H1 (cell line): ENCODE measurements around the gene MGST3. TPM values are rescaled to one million over a fixed set of nuclear protein-coding genes. Genes with fewer than 3 reads are reported as not detected.
A peak's percentile ranks its signal among the peaks of the same experiment; 100 is the strongest.

Source experiments
- CTCF ChIA-PET: fragments of 300-600 bp; sonication (Branson Sonifier 250); formaldehyde crosslinking; loops from one replicate; lab custom pipeline; 2021; ENCODE audit not compliant: partially characterized antibody; lab: Charles Lee
- POLR2A ChIA-PET: fragments of 300-600 bp; sonication (Branson Sonifier 250); formaldehyde crosslinking; loops from one replicate; lab custom pipeline; 2021; ENCODE audit warnings: inconsistent platforms; ENCODE audit not compliant: partially characterized antibody; lab: Charles Lee
- DNase-seq, 2 experiments: peaks; one replicate each; pipeline versions ENCODE4 v3.0.0 to v3.0.0-alpha.2; 2010 to 2022; ENCODE audit warnings: low spot score in 2 of 2, low read depth in 1 of 2, mixed read lengths in 1 of 2
- FAIRE-seq: peaks from 2 replicates; lab custom pipeline; 2011; peaks lifted over from hg19 to GRCh38; lab: Jason Lieb, UNC
- H2AFZ ChIP-seq: 2 replicates; pipeline ENCODE4 v1.8.1; 2012; ENCODE audit warnings: low read length, inconsistent platforms
- H2AK5ac ChIP-seq: 2 replicates; pipeline ENCODE4 v1.6.1; 2013; ENCODE audit warnings: low read depth, low read length
- H2BK120ac ChIP-seq: replicated peaks from 2 replicates; pipeline ENCODE3; 2013; ENCODE audit warnings: low read depth, low read length, inconsistent platforms
- H2BK12ac ChIP-seq: 2 replicates; pipeline ENCODE4 v1.6.1; 2013; ENCODE audit warnings: low read depth, low read length
- H2BK15ac ChIP-seq: 2 replicates; pipeline ENCODE4 v1.6.1; 2013; ENCODE audit warnings: low read length
- H2BK20ac ChIP-seq: 2 replicates; pipeline ENCODE4 v1.6.1; 2013; ENCODE audit warnings: low read length
- H2BK5ac ChIP-seq: 2 replicates; pipeline ENCODE4 v1.6.1; 2013; ENCODE audit warnings: low read depth, low read length
- H3K14ac ChIP-seq: 2 replicates; pipeline ENCODE4 v1.6.1; 2013; ENCODE audit warnings: inconsistent platforms; ENCODE audit not compliant: insufficient read length
- H3K18ac ChIP-seq: 2 replicates; pipeline ENCODE4 v1.6.1; 2013; ENCODE audit warnings: low read length; ENCODE audit errors: extremely low read depth
- H3K23ac ChIP-seq: 2 replicates; pipeline ENCODE4 v1.6.1; 2013; ENCODE audit warnings: inconsistent platforms; ENCODE audit not compliant: insufficient read length
- H3K23me2 ChIP-seq: 2 replicates; pipeline ENCODE4 v1.6.1; 2013; ENCODE audit warnings: low read depth, low read length
- H3K27ac ChIP-seq: 2 replicates; pipeline ENCODE4 v1.6.1; 2011; ENCODE audit warnings: low read depth, low read length, inconsistent platforms
- H3K27me3 ChIP-seq, 4 experiments: replicated peaks in 1 of 4; 1 replicate in 1 of 4; 2 replicates in 3 of 4; pipeline versions ENCODE4 v1.6.1 to v1.8.1; 2011 to 2013; ENCODE audit warnings: low read length in 3 of 4, mild to moderate bottlenecking in 3 of 4, inconsistent platforms in 2 of 4, mixed read lengths in 2 of 4, moderate library complexity in 1 of 4; ENCODE audit not compliant: control insufficient read depth in 3 of 4, insufficient read depth in 3 of 4; ENCODE audit errors: extremely low read depth in 1 of 4
- H3K36me3 ChIP-seq, 4 experiments: 2 replicates each; pipeline versions ENCODE4 v1.6.1 to v1.8.1; 2011 to 2013; ENCODE audit warnings: mild to moderate bottlenecking in 4 of 4, low read length in 3 of 4, moderate library complexity in 2 of 4, control low read depth in 1 of 4, inconsistent platforms in 1 of 4; ENCODE audit not compliant: insufficient read depth in 4 of 4, control insufficient read depth in 2 of 4
- H3K4ac ChIP-seq: replicated peaks from 2 replicates; pipeline ENCODE3; 2013; ENCODE audit warnings: low read length, low read depth, mixed read lengths, inconsistent platforms; ENCODE audit not compliant: insufficient read length
- H3K4me1 ChIP-seq, 4 experiments: replicated peaks in 1 of 4; 1 replicate in 1 of 4; 2 replicates in 3 of 4; pipeline versions ENCODE4 v1.6.1 to v1.8.1; 2011 to 2013; ENCODE audit warnings: low read length in 3 of 4, inconsistent platforms in 2 of 4, mixed read lengths in 1 of 4; ENCODE audit not compliant: insufficient read depth in 4 of 4, control insufficient read depth in 3 of 4
- H3K4me2 ChIP-seq, 2 experiments: 2 replicates each; pipeline versions ENCODE4 v1.6.1 to v1.8.1; 2011 to 2013; ENCODE audit warnings: low read depth in 2 of 2, low read length in 2 of 2, control low read depth in 1 of 2, inconsistent platforms in 1 of 2, mild to moderate bottlenecking in 1 of 2; ENCODE audit not compliant: insufficient read depth in 1 of 2
- H3K4me3 ChIP-seq, 4 experiments: fragments of 200-600, 300-600 bp in 1 of 4; sonication (generic), shearing (Covaris generic), sonication (Bioruptor Twin) in 1 of 4; 2 replicates each; pipeline versions ENCODE4 v1.5.1 to v1.8.1; 2011 to 2016; ENCODE audit warnings: low read length in 4 of 4, low read depth in 3 of 4, control low read depth in 2 of 4, inconsistent platforms in 2 of 4, mild to moderate bottlenecking in 2 of 4, mixed read lengths in 1 of 4, moderate library complexity in 1 of 4; ENCODE audit not compliant: insufficient read depth in 2 of 4; ENCODE audit errors: extremely low read depth in 1 of 4
- H3K56ac ChIP-seq: replicated peaks from 2 replicates; pipeline ENCODE3; 2013; ENCODE audit warnings: low read depth, mild to moderate bottlenecking, mixed read lengths, low read length, inconsistent platforms; ENCODE audit not compliant: insufficient read length
- H3K79me1 ChIP-seq: 2 replicates; pipeline ENCODE4 v1.6.1; 2013; ENCODE audit warnings: low read depth, low read length, control low read depth
- H3K79me2 ChIP-seq, 2 experiments: 2 replicates each; pipeline versions ENCODE4 v1.6.1 to v1.8.1; 2012 to 2013; ENCODE audit warnings: low read length in 2 of 2, mild to moderate bottlenecking in 2 of 2, inconsistent platforms in 1 of 2; ENCODE audit not compliant: insufficient read depth in 2 of 2, control insufficient read depth in 1 of 2
- H3K9ac ChIP-seq, 4 experiments: replicated peaks in 1 of 4; 1 replicate in 1 of 4; 2 replicates in 3 of 4; pipeline versions ENCODE4 v1.6.1 to v1.8.1; 2011 to 2013; ENCODE audit warnings: low read depth in 3 of 4, low read length in 3 of 4, control low read depth in 2 of 4, mild to moderate bottlenecking in 2 of 4, moderate library complexity in 2 of 4, inconsistent platforms in 1 of 4; ENCODE audit errors: extremely low read depth in 1 of 4
- H3K9me3 ChIP-seq, 2 experiments: 2 replicates each; pipeline versions ENCODE4 v1.6.1 to v1.8.1; 2012 to 2013; ENCODE audit warnings: mild to moderate bottlenecking in 2 of 2, moderate library complexity in 2 of 2, control low read depth in 1 of 2, inconsistent platforms in 1 of 2, low read depth in 1 of 2, low read length in 1 of 2, mixed read lengths in 1 of 2; ENCODE audit not compliant: insufficient read depth in 2 of 2
- H4K20me1 ChIP-seq, 2 experiments: replicated peaks in 1 of 2; 2 replicates each; pipeline versions ENCODE3 to v1.8.1; 2011 to 2013; ENCODE audit warnings: inconsistent platforms in 2 of 2, low read length in 2 of 2, mild to moderate bottlenecking in 1 of 2; ENCODE audit not compliant: insufficient read depth in 2 of 2, control insufficient read depth in 1 of 2
- H4K5ac ChIP-seq: 2 replicates; pipeline ENCODE4 v1.6.1; 2013; ENCODE audit warnings: low read length, low read depth, mixed read lengths, inconsistent platforms; ENCODE audit not compliant: insufficient read length
- H4K8ac ChIP-seq: 2 replicates; pipeline ENCODE4 v1.8.0; 2013; ENCODE audit warnings: mild to moderate bottlenecking, moderate library complexity, low read length, inconsistent platforms; ENCODE audit not compliant: insufficient read depth; ENCODE audit errors: extremely low read depth
- H4K91ac ChIP-seq: replicated peaks from 2 replicates; pipeline ENCODE3; 2013; ENCODE audit warnings: low read length, mixed read lengths, inconsistent platforms; ENCODE audit not compliant: insufficient read length
- RAD21 ChIP-seq, 2 experiments: IDR thresholded peaks in 1 of 2; conservative IDR thresholded peaks in 1 of 2; 2 replicates each; pipeline ENCODE4 v1.6.1; 2011; ENCODE audit warnings: low read depth in 2 of 2, low read length in 2 of 2, improper control_type of control experiment in 1 of 2, inconsistent platforms in 1 of 2, mild to moderate bottlenecking in 1 of 2, moderate library complexity in 1 of 2
- SP2 ChIP-seq: IDR thresholded peaks from 2 replicates; pipeline ENCODE4 v1.6.1; 2012; ENCODE audit warnings: mild to moderate bottlenecking, low read length, inconsistent platforms
- WGBS, 2 experiments: shearing (Covaris generic) in 1 of 2; methylation state at CpG; one replicate each; pipeline versions ENCODE4 v1.1.6 to v1.1.7; 2013 to 2015; ENCODE audit warnings: low lambda C conversion rate in 2 of 2, mixed read lengths in 2 of 2, inconsistent platforms in 1 of 2, low coverage in 1 of 2, missing lambda C conversion rate in 1 of 2; ENCODE audit not compliant: insufficient replicate concordance in 2 of 2, insufficient coverage in 1 of 2, insufficient read length in 1 of 2; ENCODE audit errors: extremely low coverage in 1 of 2, missing lambda C conversion rate in 1 of 2; 5-methylcytosine and 5-hydroxymethylcytosine counted together
- polyA plus RNA-seq, 7 experiments: library from polyadenylated mRNA; depleted of rRNA in 3 of 7; stranded (reverse) in 5 of 7; unstranded in 2 of 7; fragments of >200 nt in 5 of 7; fragments of 200-250 nt in 2 of 7; gene quantifications; 1 replicate in 5 of 7; 2 replicates in 1 of 7; 4 replicates in 1 of 7; pipeline versions ENCODE4 v1.2.1 to v1.2.3, GENCODE V29; 2011 to 2013; ENCODE audit warnings: missing spikeins in 2 of 7, mixed read lengths in 2 of 7
- total RNA-seq: library from RNA; stranded (reverse); fragmentation: NEBNext Ultra II Directional; extraction: Animal tissue kit (Norgen Biotek cat#: 25700); gene quantifications from 2 replicates; pipeline ENCODE4 v1.2.1, GENCODE V29; 2021

The MGST3 gene
- total and polyA plus RNA-seq, 2 of the 8 experiments (the other 6 are each of a cell fraction or from before 2014, with no cell fraction given): 124 to 257 TPM

DNA sequence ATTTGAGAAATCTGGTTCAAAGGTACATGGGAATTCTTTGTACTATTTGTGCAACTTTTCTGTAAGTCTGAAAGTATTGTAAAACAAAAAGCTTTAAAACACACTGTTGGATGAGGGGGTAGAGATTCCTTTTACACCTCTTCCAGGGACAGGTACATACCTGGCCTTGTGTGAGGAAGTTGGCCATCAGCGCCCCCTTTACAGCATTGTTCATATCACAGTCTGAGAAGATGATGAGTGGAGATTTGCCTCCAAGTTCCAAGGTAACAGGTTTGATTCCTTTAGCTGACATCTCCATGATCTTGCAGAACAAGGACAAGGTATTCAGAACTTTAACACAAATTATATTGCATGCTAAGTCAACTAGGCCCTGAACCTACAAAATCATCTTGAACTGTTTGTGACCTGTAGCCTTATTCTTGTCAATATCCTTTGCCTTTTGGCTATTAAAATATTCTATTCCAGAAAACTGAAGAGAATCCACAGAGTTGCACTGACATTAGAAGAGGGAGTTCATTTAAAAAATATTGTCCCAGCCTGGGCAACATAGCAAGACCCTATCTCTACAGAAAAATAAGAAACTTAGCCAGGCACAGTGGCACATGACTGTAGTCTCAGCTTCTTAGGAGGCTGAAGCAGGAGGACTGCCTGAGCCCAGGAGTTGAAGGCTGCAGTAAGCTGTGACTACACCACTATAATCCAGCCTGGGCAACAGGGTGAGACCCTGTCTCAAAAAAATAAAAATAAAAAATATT, 48.4 kb downstream of the MGST3 start:
- Histone ChIP-seq H2AFZ (no peak overlapping the region), H3K79me2 (no peaks in the 10 kb centered on the region; a peak in 1 of 4 replicates), H3K4ac (no peak overlapping the region), H3K4me2 (no peak overlapping the region), H3K79me1 (no peaks in the 10 kb centered on the region; the same call in 1 of the 2 replicates), H3K23ac (no peak overlapping the region), H2BK12ac (no peak overlapping the region), H2BK15ac (no peak overlapping the region), H3K9ac (no peak overlapping the region), H3K23me2 (no peaks in the 10 kb centered on the region), H4K91ac (no peak overlapping the region), H3K56ac (no peak overlapping the region), H2BK120ac (no peak overlapping the region), H2BK20ac (no peak overlapping the region), H3K27ac (no peak overlapping the region), H3K9me3 (no peaks in the 10 kb centered on the region), H3K18ac (no peak overlapping the region), H3K14ac (no peak overlapping the region), H4K8ac (no peak overlapping the region), H4K20me1 (peaks cover 0 to 3% of the 10 kb centered on the region in 2 experiments), H3K36me3 (peaks cover 7 to 48% (median 26%) of the 10 kb centered on the region in 4 experiments; a peak in 7 of 8 replicates), H4K5ac (no peak overlapping the region), H3K4me1 (no peaks in the 10 kb centered on the region), H2BK5ac (no peak overlapping the region), H3K27me3 (no peaks in the 10 kb centered on the region), H3K4me3 (no peak overlapping the region), H2AK5ac (no peak overlapping the region)
- FAIRE-seq (no peak), DNase-seq (no peak)
- WGBS, 2 experiments: 88% methylated on average over 1 of the region's 1 CpG; no CpG with 5 or more reads in 1 of the 2 experiments
- CTCF ChIA-PET: interaction anchor here (0.6 to 1.4 kb wide), 12 partner anchors 11 to 284 kb away, joined by 3 to 5 read pairs (median 3); no protein-coding TSS in a partner anchor
- POLR2A ChIA-PET: no interaction called here
- TF ChIP-seq SP2 (no peak), RAD21 (IDR thresholded peaks at IDR 0.05 in 1 of 2, conservative IDR thresholded peaks at IDR 0.05 in 1 of 2; ENCODE audit: low read depth in 2 of 2, low read length in 2 of 2) (peak; percentile 41 to 53)
